ENCODE results near the gene SLC38A8. TPM values are rescaled to one million over a fixed set of nuclear protein-coding genes. Genes with fewer than 3 reads are reported as not detected.

Gene SLC38A8
- total RNA-seq, 2 donors from 2014 or later = not detected

DNA sequence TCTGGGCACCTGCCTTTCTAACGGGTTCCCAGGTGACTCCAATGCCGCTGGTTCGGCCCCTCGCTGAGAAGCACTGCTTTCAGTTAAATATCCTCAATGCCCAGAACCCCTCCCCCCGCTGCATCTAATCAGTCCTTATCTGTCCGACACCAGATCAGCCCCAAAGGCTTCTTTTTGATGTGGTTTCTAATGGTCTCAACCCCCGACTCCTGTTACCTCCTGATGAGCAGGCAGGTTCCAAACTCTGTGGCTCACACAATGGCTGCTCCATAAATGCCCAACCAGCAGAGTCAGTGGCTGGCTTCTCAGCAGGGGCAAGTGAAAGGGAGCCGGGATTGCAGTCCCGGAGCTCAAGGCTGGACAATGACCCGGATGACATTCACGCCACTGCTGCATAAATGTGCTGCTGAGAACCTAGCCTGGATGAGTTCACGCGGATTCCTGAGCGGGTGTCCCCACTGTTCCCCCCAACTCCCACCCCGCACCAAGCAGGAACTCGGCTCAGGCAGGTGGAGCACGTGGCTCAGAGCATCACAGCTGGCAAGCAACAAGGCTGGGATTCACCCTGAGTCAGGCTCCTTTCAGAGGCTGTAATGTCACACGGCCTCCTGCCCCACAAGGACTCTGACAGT lies 1.0 kb upstream of the SLC38A8 start:
- Mint-ChIP-seq H3K9me3 (no peaks in the 10 kb centered on the region), H3K27ac (no peak overlapping the region), H3K36me3 (no peaks in the 10 kb centered on the region)
- ATAC-seq (no peak), DNase-seq (ENCODE audit: low spot score in 2 of 2) (no peak)

GRCh38 chr16:84042879-84043485 lies 387 bp upstream of the SLC38A8 start:
- Mint-ChIP-seq H3K36me3 (no peaks in the 10 kb centered on the region), H3K9me3 (no peaks in the 10 kb centered on the region), H3K27ac (no peak overlapping the region)
- DNase-seq (ENCODE audit: low spot score in 2 of 2) (no peak), ATAC-seq (no peak)

GRCh38 chr16:84041881-84042280 lies 714 bp downstream of the SLC38A8 start:
- H3K36me3 Mint-ChIP-seq = no peaks in the 10 kb centered on the region
- H3K27ac Mint-ChIP-seq = no peak overlapping the region
- H3K9me3 Mint-ChIP-seq = no peaks in the 10 kb centered on the region
- ATAC-seq = no peak
- DNase-seq (ENCODE audit: low spot score in 2 of 2) = no peak

GRCh38 chr16:84040823-84041820 lies 1.5 kb downstream of the SLC38A8 start:
- no peak overlapping the region for H3K27ac Mint-ChIP-seq
- no peak for ATAC-seq
- H3K36me3 Mint-ChIP-seq = no peaks in the 10 kb centered on the region
- peaks cover 4% of the 10 kb centered on the region in 2 donors for H3K9me3 Mint-ChIP-seq
- no peak for DNase-seq (ENCODE audit: low spot score in 2 of 2)

DNA sequence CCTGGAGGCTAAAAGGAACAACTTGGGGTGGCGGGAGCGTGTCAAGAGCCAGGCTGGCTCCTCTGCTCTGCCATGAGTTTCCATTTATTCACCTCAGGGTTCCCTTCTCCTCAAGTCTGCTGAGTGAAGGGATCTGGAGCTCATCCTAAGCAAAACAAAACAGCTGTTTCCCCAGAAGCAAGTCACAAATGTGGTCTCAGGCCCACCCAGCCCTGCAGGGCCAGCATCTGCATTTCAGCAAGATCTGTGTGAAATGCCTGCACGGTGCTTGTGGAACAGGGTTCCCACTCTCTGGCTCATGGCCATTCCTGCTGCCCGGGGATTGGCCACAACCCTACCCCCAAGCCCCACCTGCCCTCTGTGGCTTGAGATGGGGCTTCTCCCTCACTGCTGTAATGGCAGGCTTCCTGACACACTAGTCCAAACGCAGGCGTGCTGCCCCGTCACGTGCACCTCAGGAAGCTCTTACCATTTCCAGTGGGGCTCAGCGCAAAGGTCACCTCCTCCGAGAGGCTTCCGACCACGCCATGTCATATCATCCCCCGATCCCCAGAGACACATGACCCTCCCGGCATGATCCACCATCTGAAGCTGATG lies 2.3 kb downstream of the SLC38A8 start:
- DNase-seq (ENCODE audit: low spot score in 2 of 2) (no peak), ATAC-seq (no peak)
- H3K9me3 Mint-ChIP-seq = peaks cover 4 to 7% of the 10 kb centered on the region in 2 donors
- H3K27ac Mint-ChIP-seq = no peak overlapping the region
- H3K36me3 Mint-ChIP-seq = peaks cover 0 to 4% of the 10 kb centered on the region in 2 donors

- Mint-ChIP-seq H3K27ac (no peak overlapping the region), H3K36me3 (peaks cover 0 to 4% of the 10 kb centered on the region in 2 donors), H3K9me3 (peaks cover 4 to 7% of the 10 kb centered on the region in 2 donors)
- no peak for ATAC-seq
- no peak for DNase-seq (ENCODE audit: low spot score in 2 of 2)
Observed at GRCh38 chr16:84039696-84040095, 2.9 kb downstream of the SLC38A8 start.

- Mint-ChIP-seq H3K27ac (no peak overlapping the region), H3K9me3 (peaks cover 4 to 7% of the 10 kb centered on the region in 2 donors), H3K36me3 (peaks cover 0 to 4% of the 10 kb centered on the region in 2 donors)
- no peak for ATAC-seq
- DNase-seq (ENCODE audit: low spot score in 2 of 2) = no peak
Observed at GRCh38 chr16:84038469-84038868, 4.1 kb downstream of the SLC38A8 start.

DNA sequence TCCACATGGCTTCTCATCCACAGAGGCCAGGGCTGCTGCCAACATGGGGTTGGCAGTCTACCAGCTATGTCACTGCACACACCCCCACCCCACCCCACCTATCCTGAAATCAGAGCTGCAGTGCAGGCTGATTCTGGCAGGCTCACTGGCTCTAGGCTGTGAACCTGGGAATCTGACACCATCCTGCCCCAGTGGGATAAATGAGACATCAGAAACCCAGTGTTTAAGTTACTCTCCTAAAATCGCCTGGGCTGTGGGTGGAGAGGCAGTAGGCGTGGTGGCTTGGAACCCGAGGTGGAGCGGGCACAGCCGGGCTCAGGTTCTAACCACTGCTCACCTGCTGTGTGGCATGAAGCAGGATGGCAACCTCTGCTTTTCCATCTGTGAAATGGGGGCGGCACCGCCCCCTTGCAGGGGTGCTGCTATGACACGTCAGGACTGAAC lies 5.6 kb downstream of the SLC38A8 start:
- ATAC-seq (no peak), DNase-seq (ENCODE audit: low spot score in 2 of 2) (no peak)
- Mint-ChIP-seq H3K9me3 (peaks cover 4 to 7% of the 10 kb centered on the region in 2 donors), H3K36me3 (peaks cover 0 to 4% of the 10 kb centered on the region in 2 donors), H3K27ac (no peak overlapping the region)

DNA sequence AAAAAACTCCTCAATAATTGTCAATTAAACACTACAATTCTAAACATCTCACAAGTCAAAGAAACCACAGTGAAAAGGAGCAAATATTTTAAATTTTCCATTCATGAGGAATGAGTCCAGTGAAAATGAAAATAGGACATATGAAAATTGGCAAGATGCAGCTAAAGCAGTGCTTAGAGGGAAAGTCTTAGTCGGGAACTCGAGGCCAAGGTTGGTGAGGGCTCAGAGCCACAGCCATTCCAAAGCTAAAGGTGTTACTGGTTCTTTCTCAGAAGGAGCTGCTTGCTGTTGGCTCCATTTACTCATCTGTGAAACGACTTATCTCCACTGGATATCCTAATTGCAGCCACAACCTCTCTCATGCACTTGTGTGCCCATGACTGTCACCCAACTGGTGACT lies 6.5 kb downstream of the SLC38A8 start:
- ATAC-seq (no peak), DNase-seq (ENCODE audit: low spot score in 2 of 2) (no peak)
- Mint-ChIP-seq H3K27ac (no peak overlapping the region), H3K9me3 (peaks cover 4 to 7% of the 10 kb centered on the region in 2 donors), H3K36me3 (peaks cover 0 to 4% of the 10 kb centered on the region in 2 donors)

- Mint-ChIP-seq H3K27ac (no peak overlapping the region), H3K36me3 (peaks cover 0 to 4% of the 10 kb centered on the region in 2 donors), H3K9me3 (peaks cover 4 to 7% of the 10 kb centered on the region in 2 donors)
- ATAC-seq (no peak), DNase-seq (ENCODE audit: low spot score in 2 of 2) (no peak)
Observed at GRCh38 chr16:84034516-84034915, 8.1 kb downstream of the SLC38A8 start.

- H3K9me3 Mint-ChIP-seq = peaks cover 4 to 7% of the 10 kb centered on the region in 2 donors
- DNase-seq (ENCODE audit: low spot score in 2 of 2) (no peak), ATAC-seq (no peak)
- no peak overlapping the region for H3K27ac Mint-ChIP-seq
- peaks cover 0 to 4% of the 10 kb centered on the region in 2 donors for H3K36me3 Mint-ChIP-seq
Observed at GRCh38 chr16:84033251-84034195, 9.1 kb downstream of the SLC38A8 start.

- ATAC-seq (no peak), DNase-seq (ENCODE audit: low spot score in 2 of 2) (no peak)
- Mint-ChIP-seq H3K36me3 (peaks cover 0 to 4% of the 10 kb centered on the region in 2 donors), H3K9me3 (peaks cover 4 to 7% of the 10 kb centered on the region in 2 donors), H3K27ac (no peak overlapping the region)
Observed at GRCh38 chr16:84032458-84033178, 10.0 kb downstream of the SLC38A8 start.

DNA sequence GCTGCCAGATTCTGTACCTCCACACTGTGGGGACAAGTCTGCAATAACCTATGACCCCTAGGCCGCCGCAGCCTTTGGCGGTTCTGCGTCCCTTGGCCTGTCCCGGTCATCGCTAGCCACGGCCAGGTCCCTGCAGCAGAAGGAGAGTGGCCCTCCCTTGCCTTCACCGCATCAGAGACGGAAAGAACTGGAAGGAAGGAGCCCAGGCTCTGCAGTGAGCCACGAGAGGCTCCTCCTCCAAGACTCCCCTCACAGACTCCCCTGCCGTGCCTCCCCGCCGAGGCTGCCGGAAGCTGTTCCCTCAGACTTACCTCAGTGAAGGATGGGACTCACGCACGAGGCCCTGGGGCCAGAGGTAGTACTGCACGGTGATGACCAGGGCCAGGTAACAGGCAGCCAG lies 11.0 kb downstream of the SLC38A8 start:
- H3K36me3 Mint-ChIP-seq = peaks cover 0 to 4% of the 10 kb centered on the region in 2 donors
- peaks cover 4 to 7% of the 10 kb centered on the region in 2 donors for H3K9me3 Mint-ChIP-seq
- DNase-seq (ENCODE audit: low spot score in 2 of 2) = no peak
- ATAC-seq = no peak
- H3K27ac Mint-ChIP-seq = peak overlapping the region in 1 of 2 donors; percentile 34

DNA sequence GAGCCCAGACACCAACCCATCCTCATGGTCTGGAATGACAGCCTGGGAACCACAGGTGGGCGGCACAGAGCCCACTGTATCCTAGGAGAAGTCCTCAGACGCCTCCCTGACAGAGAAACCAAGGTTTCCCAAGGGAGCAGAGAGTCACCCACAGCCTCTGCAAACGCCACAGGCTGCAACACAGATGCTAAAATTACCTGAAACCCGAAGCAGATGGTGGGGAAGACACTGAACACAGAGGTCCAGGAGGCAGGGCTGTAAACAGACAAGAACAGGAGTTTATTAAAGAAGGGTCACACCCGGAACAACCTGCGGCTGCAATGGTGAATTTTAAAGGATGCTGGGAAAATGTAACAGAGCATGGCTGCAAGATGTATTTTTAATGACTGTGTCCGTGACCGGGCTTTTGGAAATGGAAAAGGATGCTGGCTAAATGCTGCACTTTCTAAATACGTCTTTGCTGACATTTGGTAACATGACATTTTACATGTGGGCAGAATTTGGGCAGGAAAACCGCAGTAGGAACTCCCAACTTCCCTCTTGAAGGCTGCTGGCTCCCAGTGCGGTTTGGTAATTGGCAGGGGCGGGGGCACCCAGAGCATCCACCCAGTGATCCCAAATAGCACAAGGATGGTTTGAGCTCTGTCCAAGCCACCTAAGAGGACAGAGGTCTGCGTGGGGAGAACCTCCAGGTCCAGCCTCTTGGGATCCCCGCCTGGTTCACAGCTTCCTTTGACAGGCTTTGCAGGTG lies 13.1 kb downstream of the SLC38A8 start:
- H3K27ac Mint-ChIP-seq = peak overlapping the region in 1 of 2 donors; percentile 8
- no peaks in the 10 kb centered on the region for H3K9me3 Mint-ChIP-seq
- H3K36me3 Mint-ChIP-seq = no peaks in the 10 kb centered on the region
- DNase-seq (ENCODE audit: low spot score in 2 of 2) = peak in 1 of 2 donors; percentile 63
- peak in 1 of 2 donors; percentile 74 for ATAC-seq

Data from activated naive CD4-positive, alpha-beta T cell treated with anti-CD3 and anti-CD28 coated beads, Interleukin-2, amount 50 U/mL, for 72 hours (primary cell).